Measurements from ENCODE around the gene PSMG4. TPM values are rescaled to one million over a fixed set of nuclear protein-coding genes. Genes with fewer than 3 reads are reported as not detected.
"Not testable (repeated sequence)": the region's sequence is repeated elsewhere in the genome, so short reads cannot be mapped to it uniquely, and the experiment has no call there.

Gene PSMG4
- total and polyA plus RNA-seq, 4 donors: 14.0 to 69.7 (median 20.4) TPM

GRCh38 chr6:3242768-3243167, 16.0 kb upstream of the PSMG4 start:
- no peak overlapping the region for H3K27ac ChIP-seq (ENCODE audit: low read depth in 1 of 2, low read length in 1 of 2)
- no peak for DNase-seq
- H3K4me1 ChIP-seq (ENCODE audit: control insufficient read depth in 5 of 5, insufficient read depth in 5 of 5, low read length in 5 of 5): peaks cover 0 to 1% (median 0%) of the 10 kb centered on the region in 5 donors
- no peak overlapping the region for H3K9ac ChIP-seq (ENCODE audit: insufficient read depth in 1 of 2, low read length in 2 of 2)
- no peak overlapping the region for H3K4me3 ChIP-seq
- no peaks in the 10 kb centered on the region for H3K27me3 ChIP-seq (ENCODE audit: control insufficient read depth in 3 of 3, insufficient read depth in 3 of 3, low read length in 2 of 3)
- no peaks in the 10 kb centered on the region for H3K9me3 ChIP-seq (ENCODE audit: control insufficient read depth in 4 of 4, insufficient read depth in 3 of 4, low read length in 3 of 4)
- 90 to 91% methylated on average over 4 of the region's 4 CpGs for WGBS, 2 donors
- H3K36me3 ChIP-seq (ENCODE audit: control insufficient read depth in 4 of 4, insufficient read depth in 4 of 4, low read length in 4 of 4): no peaks in the 10 kb centered on the region
- no peak for TF ChIP-seq CTCF (IDR thresholded peaks at IDR 0.05; ENCODE audit: control extremely low read depth, extremely low read depth)
- no peak for ATAC-seq (ENCODE audit: insufficient read depth, low FRiP score)

GRCh38 chr6:3244003-3244831, 14.5 kb upstream of the PSMG4 start:
- 78 to 91% methylated on average over 8 of the region's 8 CpGs for WGBS, 2 donors
- TF ChIP-seq CTCF (IDR thresholded peaks at IDR 0.05; ENCODE audit: control extremely low read depth, extremely low read depth): no peak
- DNase-seq: no peak

GRCh38 chr6:3244832-3245161, 13.9 kb upstream of the PSMG4 start:
- not testable (repeated sequence) for H3K4me1 ChIP-seq (ENCODE audit: control insufficient read depth in 5 of 5, insufficient read depth in 5 of 5, low read length in 5 of 5); H3K36me3 ChIP-seq (ENCODE audit: control insufficient read depth in 4 of 4, insufficient read depth in 4 of 4, low read length in 4 of 4); H3K9me3 ChIP-seq (ENCODE audit: control insufficient read depth in 4 of 4, insufficient read depth in 3 of 4, low read length in 3 of 4); H3K27ac ChIP-seq (ENCODE audit: low read depth in 1 of 2, low read length in 1 of 2); H3K9ac ChIP-seq (ENCODE audit: insufficient read depth in 1 of 2, low read length in 2 of 2); H3K4me3 ChIP-seq; ATAC-seq (ENCODE audit: insufficient read depth, low FRiP score); H3K27me3 ChIP-seq (ENCODE audit: control insufficient read depth in 3 of 3, insufficient read depth in 3 of 3, low read length in 2 of 3); DNase-seq
- WGBS, 2 donors: 93 to 94% methylated on average over 7 of the region's 7 CpGs

More at GRCh38 chr6:3244003-3244831, 14.5 kb upstream of the PSMG4 start:
- Histone ChIP-seq H3K27me3 (ENCODE audit: control insufficient read depth in 3 of 3, insufficient read depth in 3 of 3, low read length in 2 of 3) (no peaks in the 10 kb centered on the region), H3K4me1 (ENCODE audit: control insufficient read depth in 5 of 5, insufficient read depth in 5 of 5, low read length in 5 of 5) (peaks cover 0 to 6% (median 0%) of the 10 kb centered on the region in 5 donors), H3K9ac (ENCODE audit: insufficient read depth in 1 of 2, low read length in 2 of 2) (no peak overlapping the region), H3K4me3 (no peak overlapping the region), H3K9me3 (ENCODE audit: control insufficient read depth in 4 of 4, insufficient read depth in 3 of 4, low read length in 3 of 4) (no peaks in the 10 kb centered on the region), H3K27ac (ENCODE audit: low read depth in 1 of 2, low read length in 1 of 2) (no peak overlapping the region), H3K36me3 (ENCODE audit: control insufficient read depth in 4 of 4, insufficient read depth in 4 of 4, low read length in 4 of 4) (no peaks in the 10 kb centered on the region)
- ATAC-seq (ENCODE audit: insufficient read depth, low FRiP score): no peak

GRCh38 chr6:3245216-3245615, 13.5 kb upstream of the PSMG4 start:
- Histone ChIP-seq H3K4me3 (no peak overlapping the region), H3K9ac (ENCODE audit: insufficient read depth in 1 of 2, low read length in 2 of 2) (no peak overlapping the region), H3K4me1 (ENCODE audit: control insufficient read depth in 5 of 5, insufficient read depth in 5 of 5, low read length in 5 of 5) (peaks cover 0 to 6% (median 0%) of the 10 kb centered on the region in 5 donors), H3K27me3 (ENCODE audit: control insufficient read depth in 3 of 3, insufficient read depth in 3 of 3, low read length in 2 of 3) (no peaks in the 10 kb centered on the region), H3K9me3 (ENCODE audit: control insufficient read depth in 4 of 4, insufficient read depth in 3 of 4, low read length in 3 of 4) (no peaks in the 10 kb centered on the region), H3K36me3 (ENCODE audit: control insufficient read depth in 4 of 4, insufficient read depth in 4 of 4, low read length in 4 of 4) (no peaks in the 10 kb centered on the region), H3K27ac (ENCODE audit: low read depth in 1 of 2, low read length in 1 of 2) (no peak overlapping the region)
- TF ChIP-seq CTCF (IDR thresholded peaks at IDR 0.05; ENCODE audit: control extremely low read depth, extremely low read depth): no peak
- DNase-seq: no peak
- WGBS, 2 donors: 95 to 96% methylated on average over 5 of the region's 5 CpGs
- no peak for ATAC-seq (ENCODE audit: insufficient read depth, low FRiP score)

Measured in lung (tissue), 12 donors.